Aorta (tissue), 5 donors: Measurements from ENCODE around the gene ASB7. TPM values are rescaled to one million over a fixed set of nuclear protein-coding genes. Genes with fewer than 3 reads are reported as not detected.
"Not testable (repeated sequence)": the region's sequence is repeated elsewhere in the genome, so short reads cannot be mapped to it uniquely, and the experiment has no call there.

Experiments used
- ATAC-seq: fragments of 200-7000 bp; cut with Tn5 transposase; one replicate; pipeline ENCODE4 v1.9.1; 2022; ENCODE audit warnings: moderate library complexity; ENCODE audit not compliant: low FRiP score
- DNase-seq, 2 donors: peaks; one replicate each; pipeline ENCODE4 v3.0.0-alpha.2; 2020
- H3K27ac ChIP-seq, 2 donors: one replicate each; pipeline ENCODE4 v1.5.1; 2013; ENCODE audit warnings: low read length in 2 of 2, mild to moderate bottlenecking in 2 of 2, moderate library complexity in 2 of 2, control low read depth in 1 of 2, inconsistent platforms in 1 of 2, low read depth in 1 of 2
- H3K27me3 ChIP-seq, 2 donors: one replicate each; pipeline ENCODE4 v1.6.1; 2013; ENCODE audit warnings: control low read depth in 1 of 2, low read length in 1 of 2, mild to moderate bottlenecking in 1 of 2, moderate library complexity in 1 of 2; ENCODE audit not compliant: insufficient read depth in 2 of 2, control insufficient read depth in 1 of 2
- H3K36me3 ChIP-seq, 2 donors: one replicate each; pipeline ENCODE4 v1.6.1; 2013; ENCODE audit warnings: control low read depth in 1 of 2, low read length in 1 of 2, mild to moderate bottlenecking in 1 of 2; ENCODE audit not compliant: insufficient read depth in 2 of 2, control insufficient read depth in 1 of 2
- H3K4me1 ChIP-seq, 2 donors: one replicate each; pipeline ENCODE4 v1.6.1; 2013; ENCODE audit warnings: low read length in 2 of 2, control low read depth in 1 of 2, mild to moderate bottlenecking in 1 of 2, moderate library complexity in 1 of 2; ENCODE audit not compliant: insufficient read depth in 2 of 2, control insufficient read depth in 1 of 2
- H3K4me3 ChIP-seq, 2 donors: one replicate each; pipeline ENCODE4 v1.5.1; 2013; ENCODE audit warnings: low read length in 2 of 2, control low read depth in 1 of 2, mild to moderate bottlenecking in 1 of 2
- H3K9me3 ChIP-seq: one replicate; pipeline ENCODE4 v1.6.1; 2013; ENCODE audit warnings: mild to moderate bottlenecking, low read length; ENCODE audit not compliant: control insufficient read depth
- WGBS, 2 donors: extraction: QIAGEN DNeasy Blood & Tissue Kit; methylation state at CpG; one replicate each; pipeline ENCODE4 v1.1.7; 2013; 5-methylcytosine and 5-hydroxymethylcytosine counted together
- intact Hi-C, 2 donors: fragments of 100-400 bp; cut with DNase I; formaldehyde crosslinking; loops; one replicate each; pipeline versions ENCODE4 v1.14.2 to v1.15.0; 2022
- polyA plus RNA-seq, 2 donors: library from polyadenylated mRNA; stranded (reverse); fragments of 200-250 nt; gene quantifications; one replicate each; pipeline ENCODE4 v1.2.3, GENCODE V29; 2013
- total RNA-seq, 2 donors: library from RNA; stranded (reverse); fragmentation: NEBNext Ultra II Directional; extraction: Animal tissue kit (Norgen Biotek cat#: 25700); gene quantifications; one replicate each; pipeline ENCODE4 v1.2.1, GENCODE V29; 2021
- donor health status: healthy with polysubstance abuse.
- donor health status: Bipolar disorder and iron deficiency.
- donor health status: DM: no; HTN: no; CAD: no.
- donor health status: DM: no; HTN: no; CAD: no.
- donor health status: DM: yes; HTN: yes; CAD: no.

Gene ASB7
- total and polyA plus RNA-seq, 4 donors, result 2.9 to 11.5 (median 8.3) TPM

GRCh38 chr15:100570275-100570674 lies 32.1 kb upstream of the ASB7 start:
- H3K9me3 ChIP-seq, result no peaks in the 10 kb centered on the region
- intact Hi-C loops, result loop anchor here in 1 of 2 donors (5.0 kb wide), 1 partner anchor 223 kb away; no protein-coding TSS in a partner anchor
- no peaks in the 10 kb centered on the region for H3K27me3 ChIP-seq
- no peak for ATAC-seq
- H3K27ac ChIP-seq, result no peak overlapping the region
- no peak for DNase-seq
- 90 to 91% methylated on average over 3 of the region's 3 CpGs for WGBS, 2 donors
- peaks cover 0 to 9% of the 10 kb centered on the region in 2 donors for H3K36me3 ChIP-seq
- no peak overlapping the region for H3K4me3 ChIP-seq
- H3K4me1 ChIP-seq, result no peaks in the 10 kb centered on the region

GRCh38 chr15:100570735-100571313 lies 31.6 kb upstream of the ASB7 start:
- peaks cover 0 to 7% of the 10 kb centered on the region in 2 donors for H3K36me3 ChIP-seq
- 95 to 97% methylated on average over 4 of the region's 4 CpGs for WGBS, 2 donors

GRCh38 chr15:100571592-100572167 lies 30.7 kb upstream of the ASB7 start:
- Histone ChIP-seq H3K27me3 (no peaks in the 10 kb centered on the region), H3K4me3 (no peak overlapping the region), H3K4me1 (no peaks in the 10 kb centered on the region), H3K27ac (no peak overlapping the region), H3K36me3 (peaks cover 0 to 7% of the 10 kb centered on the region in 2 donors), H3K9me3 (no peaks in the 10 kb centered on the region)
- intact Hi-C loops, result loop anchor here (1.0 to 5.0 kb wide), 2 partner anchors 221 to 224 kb away; no protein-coding TSS in a partner anchor
- 91 to 94% methylated on average over 6 of the region's 6 CpGs for WGBS, 2 donors
- DNase-seq (no peak), ATAC-seq (no peak)

More at GRCh38 chr15:100570735-100571313, 31.6 kb upstream of the ASB7 start:
- Histone ChIP-seq H3K4me1 (no peaks in the 10 kb centered on the region), H3K4me3 (no peak overlapping the region), H3K27ac (no peak overlapping the region), H3K27me3 (no peaks in the 10 kb centered on the region), H3K9me3 (no peaks in the 10 kb centered on the region)
- ATAC-seq (no peak), DNase-seq (no peak)
- intact Hi-C loops, result loop anchor here in 1 of 2 donors (5.0 kb wide), 1 partner anchor 224 kb away; no protein-coding TSS in a partner anchor

- Histone ChIP-seq H3K4me3 (no peak overlapping the region), H3K27ac (no peak overlapping the region), H3K4me1 (no peaks in the 10 kb centered on the region), H3K36me3 (peaks cover 0 to 7% of the 10 kb centered on the region in 2 donors), H3K27me3 (no peaks in the 10 kb centered on the region), H3K9me3 (no peaks in the 10 kb centered on the region)
- intact Hi-C loops, result loop anchor here (1.0 to 5.0 kb wide), 2 partner anchors 222 to 225 kb away; no protein-coding TSS in a partner anchor
- no peak for DNase-seq
- 52 to 59% methylated on average over 4 of the region's 4 CpGs for WGBS, 2 donors
- no peak for ATAC-seq
These were observed 29.9 kb upstream of the ASB7 start for GRCh38 chr15:100572362-100572983.

- Histone ChIP-seq H3K36me3 (peaks cover 0 to 7% of the 10 kb centered on the region in 2 donors), H3K4me3 (no peak overlapping the region), H3K9me3 (no peaks in the 10 kb centered on the region), H3K4me1 (no peaks in the 10 kb centered on the region), H3K27me3 (no peaks in the 10 kb centered on the region), H3K27ac (no peak overlapping the region)
- intact Hi-C loops, result loop anchor here in 1 of 2 donors (5.0 kb wide), 1 partner anchor 226 kb away; no protein-coding TSS in a partner anchor
- 88 to 92% methylated on average over 4 of the region's 4 CpGs for WGBS, 2 donors
- DNase-seq (no peak), ATAC-seq (no peak)
These were observed 28.9 kb upstream of the ASB7 start for GRCh38 chr15:100573526-100573925.

- WGBS, 2 donors, result 90 to 93% methylated on average over 4 of the region's 4 CpGs
- no peak for ATAC-seq
These were observed 22.0 kb upstream of the ASB7 start for GRCh38 chr15:100580414-100580813.

GRCh38 chr15:100588638-100589242 lies 13.6 kb upstream of the ASB7 start:
- H3K36me3 ChIP-seq, result no peaks in the 10 kb centered on the region
- H3K4me1 ChIP-seq, result no peaks in the 10 kb centered on the region
- ATAC-seq, result no peak
- H3K27ac ChIP-seq, result no peak overlapping the region
- no peak for DNase-seq
- H3K27me3 ChIP-seq, result no peaks in the 10 kb centered on the region
- H3K4me3 ChIP-seq, result no peak overlapping the region
- WGBS, 2 donors, result 97% methylated on average over 1 of the region's 1 CpG
- intact Hi-C loops, result no loop called here
- H3K9me3 ChIP-seq, result no peaks in the 10 kb centered on the region

More at GRCh38 chr15:100580414-100580813, 22.0 kb upstream of the ASB7 start:
- peaks cover 0 to 2% of the 10 kb centered on the region in 2 donors for H3K4me1 ChIP-seq
- no peak for DNase-seq
- H3K27ac ChIP-seq, result no peak overlapping the region
- H3K27me3 ChIP-seq, result no peaks in the 10 kb centered on the region
- no peak overlapping the region for H3K4me3 ChIP-seq
- no peaks in the 10 kb centered on the region for H3K9me3 ChIP-seq
- peaks cover 0 to 2% of the 10 kb centered on the region in 2 donors for H3K36me3 ChIP-seq
- intact Hi-C loops, result no loop called here

GRCh38 chr15:100591163-100591562 lies 11.2 kb upstream of the ASB7 start:
- intact Hi-C loops, H3K4me3 ChIP-seq, H3K27me3 ChIP-seq, H3K36me3 ChIP-seq, H3K4me1 ChIP-seq, H3K9me3 ChIP-seq, H3K27ac ChIP-seq, ATAC-seq, DNase-seq: not testable (repeated sequence)
- WGBS, 2 donors, result 95 to 97% methylated on average over 2 of the region's 2 CpGs
